Activated CD8-positive, alpha-beta memory T cell treated with anti-CD3 and anti-CD28 coated beads for 36 hours (primary cell): Measurements from ENCODE around the gene RPS6KL1. TPM values are rescaled to one million over a fixed set of nuclear protein-coding genes. Genes with fewer than 3 reads are reported as not detected.

Experiments
- CTCF ChIA-PET: fragments of 350-600 bp; sonication (Branson Sonifier 250); formaldehyde crosslinking; loops from one replicate; lab custom pipeline; 2021; ENCODE audit warnings: antibody characterized with exemption; lab: Charles Lee
- POLR2A ChIA-PET: fragments of 350-600 bp; sonication (Branson Sonifier 250); formaldehyde crosslinking; loops from one replicate; lab custom pipeline; 2021; ENCODE audit warnings: antibody characterized with exemption; lab: Charles Lee
- total RNA-seq, 2 experiments: library from RNA; stranded (reverse); gene quantifications; one replicate each; pipeline ENCODE4 v1.2.3, GENCODE V29; 2021

The RPS6KL1 gene
- total RNA-seq, 2 experiments from 2014 or later = 5.0 TPM

- CTCF ChIA-PET = interaction anchor here (0.6 to 2.5 kb wide), 6 partner anchors 13 to 26 kb away, joined by 3 to 20 read pairs (median 4); no protein-coding TSS in a partner anchor
- POLR2A ChIA-PET = interaction anchor here (0.6 to 1.3 kb wide), 5 partner anchors 14 to 188 kb away, joined by 3 to 5 read pairs (median 4); partner anchors contain the start of genes EIF2B2, YLPM1 and ZC2HC1C
Measured at GRCh38 chr14:74881431-74882102, 41.5 kb downstream of the RPS6KL1 start, which contains the start of gene DLST. Gene DLST (plus strand): TSS chr14:74881916. CDS start chr14:74881954, 38 bp downstream.

- ChIA-PET POLR2A (no interaction called here), CTCF (no interaction called here)
Measured at GRCh38 chr14:74879427-74880182, 43.5 kb downstream of the RPS6KL1 start.

DNA sequence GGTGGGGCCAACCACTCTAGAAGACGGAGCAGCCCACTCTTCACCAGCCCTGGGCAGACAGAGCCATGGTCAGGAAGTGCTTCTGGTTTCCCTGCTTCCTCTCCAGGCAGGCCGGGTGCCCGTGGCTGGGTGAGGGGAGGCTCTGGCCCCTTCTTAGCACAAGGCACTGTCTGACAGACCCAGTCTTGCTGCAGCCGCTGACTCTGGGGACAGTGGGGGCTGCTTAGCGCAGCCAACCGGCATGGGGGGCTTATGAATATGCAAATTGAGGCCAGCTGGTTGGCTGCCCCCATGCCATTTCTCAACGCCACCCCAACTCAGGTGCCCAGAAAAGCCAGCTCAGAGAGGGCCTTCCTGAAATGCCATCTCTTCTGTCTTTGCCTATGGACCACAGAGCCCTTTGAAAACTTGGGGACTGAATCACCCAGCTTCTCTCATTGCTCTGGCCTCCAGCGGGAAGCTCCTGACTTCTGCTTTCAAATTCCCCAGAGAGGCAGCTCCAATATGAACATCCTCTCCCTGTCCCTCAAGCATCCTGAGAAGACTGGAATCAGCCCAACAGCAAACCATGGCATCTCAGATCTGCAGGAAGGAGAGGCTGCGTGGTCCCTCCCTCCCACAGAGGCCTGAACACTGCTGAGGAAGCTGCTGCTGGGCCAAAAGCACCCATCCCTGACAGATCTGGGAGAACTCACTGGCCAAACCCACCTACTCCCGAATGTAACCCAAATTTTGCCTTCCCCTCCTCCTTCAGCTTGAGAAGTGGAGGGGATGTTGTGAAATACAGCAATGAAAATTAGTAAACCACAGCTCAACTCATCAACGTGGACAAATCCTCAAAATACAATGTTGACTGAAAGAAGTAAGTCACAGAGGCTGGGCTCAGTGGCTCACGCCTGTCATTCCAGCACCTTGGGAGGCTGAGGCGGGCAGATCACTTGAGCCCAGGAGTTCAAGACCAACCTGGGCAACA lies 46.8 kb downstream of the RPS6KL1 start, which contains the start of gene PROX2:
Gene PROX2, minus strand, starts transcription at position 205 of the 973 bp plus-strand sequence. CDS start 12,311 bp downstream, outside the sequence.
- POLR2A ChIA-PET = interaction anchor here (0.6 to 0.8 kb wide), 2 partner anchors 9 to 55 kb away, joined by 4 to 5 read pairs; no protein-coding TSS in a partner anchor
- CTCF ChIA-PET = interaction anchor here (1.1 to 2.1 kb wide), 2 partner anchors 30 to 212 kb away, joined by 3 to 9 read pairs; no protein-coding TSS in a partner anchor

- ChIA-PET POLR2A (no interaction called here), CTCF (interaction anchor here (2.1 kb wide), 1 partner anchor 31 kb away, joined by 9 read pairs; no protein-coding TSS in a partner anchor)
Measured at GRCh38 chr14:74875204-74875603, 47.9 kb downstream of the RPS6KL1 start.

GRCh38 chr14:74871819-74872218 lies 51.2 kb downstream of the RPS6KL1 start:
- CTCF ChIA-PET = interaction anchor here (0.6 to 3.1 kb wide), 3 partner anchors 11 to 34 kb away, joined by 3 to 14 read pairs (median 6); no protein-coding TSS in a partner anchor
- POLR2A ChIA-PET = no interaction called here

DNA sequence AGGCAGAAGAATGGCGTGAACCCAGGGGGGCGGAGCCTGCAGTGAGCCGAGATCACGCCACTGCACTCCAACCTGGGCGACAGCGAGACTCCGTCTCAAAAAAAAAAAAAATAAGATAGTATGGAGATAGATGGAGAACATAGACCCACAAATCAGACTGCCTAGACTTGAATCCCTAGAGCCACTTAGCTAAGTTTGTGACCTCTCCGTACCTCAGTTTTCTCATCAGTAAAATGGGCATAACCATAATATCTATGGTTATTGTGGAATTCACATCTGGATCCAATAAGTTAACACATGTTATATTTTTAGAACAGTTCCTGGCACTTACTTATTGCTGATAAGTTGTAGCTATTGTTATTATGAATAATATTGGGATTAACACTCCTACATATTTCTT lies 54.3 kb downstream of the RPS6KL1 start:
- ChIA-PET CTCF (interaction anchor here (0.6 to 2.3 kb wide), 6 partner anchors 9 to 76 kb away, joined by 4 to 10 read pairs (median 4); no protein-coding TSS in a partner anchor), POLR2A (no interaction called here)

DNA sequence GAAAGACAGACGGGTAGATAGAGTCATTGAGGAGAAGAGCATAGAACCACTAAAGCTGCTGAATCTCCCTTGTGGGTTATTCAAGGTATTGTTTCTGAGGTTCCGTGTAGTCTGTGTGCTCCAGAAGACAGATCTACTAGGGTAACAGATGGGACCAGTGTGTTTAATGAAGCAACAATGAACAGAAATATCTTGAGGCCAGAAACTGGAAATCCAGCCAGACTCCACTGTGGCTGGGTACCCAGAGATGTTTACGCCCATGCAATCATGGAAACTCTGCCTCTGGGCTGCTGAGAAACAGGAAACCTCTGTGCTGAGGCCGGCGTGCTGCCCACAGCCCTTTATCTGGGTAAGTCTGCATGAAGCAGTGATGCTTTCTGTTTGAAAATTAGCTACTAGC lies 55.4 kb downstream of the RPS6KL1 start:
- POLR2A ChIA-PET = interaction anchor here (0.5 to 1.5 kb wide), 4 partner anchors 9 to 73 kb away, joined by 3 to 4 read pairs (median 4); no protein-coding TSS in a partner anchor
- CTCF ChIA-PET = interaction anchor here (1.1 to 2.3 kb wide), 4 partner anchors 10 to 77 kb away, joined by 4 to 10 read pairs (median 4); no protein-coding TSS in a partner anchor

- CTCF ChIA-PET = interaction anchor here (0.7 to 2.3 kb wide), 2 partner anchors 14 to 38 kb away, joined by 3 to 10 read pairs; no protein-coding TSS in a partner anchor
- POLR2A ChIA-PET = interaction anchor here (0.5 to 1.5 kb wide), 3 partner anchors 10 to 1747 kb away, joined by 3 to 4 read pairs (median 4); no protein-coding TSS in a partner anchor
Measured at GRCh38 chr14:74866708-74867389, 56.2 kb downstream of the RPS6KL1 start.

DNA sequence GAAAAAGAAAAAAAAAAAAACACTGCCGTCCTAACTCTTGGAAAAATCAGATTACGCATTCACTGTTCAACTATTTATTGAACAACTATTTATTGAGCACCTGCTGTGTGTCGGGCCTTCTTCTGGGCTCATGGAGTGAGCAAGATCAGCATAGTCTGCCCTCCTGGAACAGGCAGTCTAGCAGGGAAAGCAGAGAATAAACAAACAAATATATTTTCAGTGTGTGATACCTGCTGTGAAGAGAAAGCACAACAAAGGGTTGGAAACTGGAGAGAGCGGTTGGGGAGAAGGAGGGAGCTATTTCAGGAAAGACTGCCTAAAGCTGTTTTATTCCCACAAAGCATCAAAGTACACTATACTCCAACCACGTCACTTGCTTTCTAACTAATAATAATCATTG lies 57.9 kb downstream of the RPS6KL1 start:
- POLR2A ChIA-PET = no interaction called here
- CTCF ChIA-PET = interaction anchor here (8.9 kb wide), 1 partner anchor 40 kb away, joined by 175 read pairs; no protein-coding TSS in a partner anchor

- ChIA-PET CTCF (interaction anchor here (8.9 kb wide), 1 partner anchor 41 kb away, joined by 175 read pairs; no protein-coding TSS in a partner anchor), POLR2A (no interaction called here)
Measured at GRCh38 chr14:74864198-74864597, 58.9 kb downstream of the RPS6KL1 start.

DNA sequence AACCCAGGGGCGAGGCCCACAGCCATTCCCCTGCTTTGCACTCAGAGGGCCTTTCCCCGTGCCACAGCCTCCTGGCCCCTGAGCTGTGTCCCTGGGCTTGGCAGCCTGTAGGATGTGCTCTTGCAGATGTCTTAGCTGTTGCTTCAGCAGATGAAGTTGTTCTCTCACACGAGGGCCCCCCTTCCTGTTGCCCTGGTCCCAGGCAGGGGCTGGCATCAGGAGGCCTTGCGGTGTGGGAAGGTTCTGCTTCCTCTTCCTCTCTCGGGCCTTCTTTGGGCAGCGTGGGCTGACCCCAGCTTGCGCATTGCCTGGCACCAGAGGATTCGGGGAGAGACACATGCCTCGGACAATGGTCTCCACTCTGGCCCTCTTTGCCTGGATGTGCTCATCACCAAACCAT lies 59.8 kb downstream of the RPS6KL1 start:
- ChIA-PET POLR2A (no interaction called here), CTCF (interaction anchor here (0.6 to 8.9 kb wide), 2 partner anchors 20 to 42 kb away, joined by 3 to 175 read pairs; no protein-coding TSS in a partner anchor)

- CTCF ChIA-PET = interaction anchor here (0.8 to 8.9 kb wide), 13 partner anchors 16 to 202 kb away, joined by 3 to 175 read pairs (median 7); partner anchors contain the start of genes ACYP1, DLST and RPS6KL1
Measured at GRCh38 chr14:74861734-74862090, 61.3 kb downstream of the RPS6KL1 start.

GRCh38 chr14:74860899-74861733 lies 61.9 kb downstream of the RPS6KL1 start:
- POLR2A ChIA-PET = interaction anchor here (0.6 to 1.0 kb wide), 2 partner anchors 21 to 45 kb away, joined by 3 to 7 read pairs; no protein-coding TSS in a partner anchor
- CTCF ChIA-PET = interaction anchor here (0.6 to 8.9 kb wide), 28 partner anchors 7 to 358 kb away, joined by 3 to 175 read pairs (median 6); partner anchors contain the start of genes ACYP1, DLST and RPS6KL1

More at GRCh38 chr14:74861734-74862090, 61.3 kb downstream of the RPS6KL1 start:
- POLR2A ChIA-PET = no interaction called here

DNA sequence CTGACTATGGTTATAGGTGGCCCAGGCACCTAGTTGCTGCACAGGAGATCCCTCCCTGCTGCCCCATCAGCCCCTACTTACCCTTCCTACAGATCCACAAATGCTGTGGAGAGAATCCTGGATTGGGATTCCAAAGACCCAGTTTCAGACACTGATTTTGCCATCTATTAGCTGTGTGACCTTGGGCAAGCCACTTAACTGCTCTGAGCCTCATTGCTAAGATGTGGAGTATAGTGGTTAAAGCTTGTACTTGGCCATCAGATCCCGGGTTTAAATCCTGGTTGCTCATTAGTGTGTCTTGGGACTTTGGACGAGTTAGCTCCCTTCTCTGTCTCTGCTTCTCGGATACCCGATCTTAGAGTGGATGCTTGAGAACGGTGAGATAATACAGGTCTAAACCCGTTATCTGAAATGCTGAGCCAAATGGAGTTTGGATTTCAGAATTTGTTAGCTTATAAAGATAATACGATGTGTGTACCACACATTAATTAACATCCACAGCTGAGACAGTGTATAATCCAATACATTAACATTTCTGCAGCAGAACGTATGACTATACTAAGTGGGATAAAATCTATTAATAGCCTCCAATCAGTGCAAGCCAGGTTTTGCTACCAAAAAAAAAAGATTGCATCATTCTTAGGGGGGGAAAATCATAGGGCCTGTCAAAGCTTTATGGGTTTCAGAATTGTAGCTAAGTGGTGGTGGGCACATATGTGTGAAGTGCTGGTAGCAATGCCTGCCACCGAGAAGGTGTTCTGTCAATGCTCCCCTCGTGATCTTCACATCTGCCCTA lies 63.1 kb downstream of the RPS6KL1 start:
- ChIA-PET CTCF (interaction anchor here (1.0 to 8.9 kb wide), 17 partner anchors 8 to 251 kb away, joined by 3 to 175 read pairs (median 7); partner anchors contain the start of genes ACYP1 and DLST), POLR2A (interaction anchor here (0.7 kb wide), 1 partner anchor 105 kb away, joined by 3 read pairs; no protein-coding TSS in a partner anchor)

- CTCF ChIA-PET = interaction anchor here (8.9 kb wide), 1 partner anchor 48 kb away, joined by 175 read pairs; no protein-coding TSS in a partner anchor
- POLR2A ChIA-PET = no interaction called here
Measured at GRCh38 chr14:74858022-74858421, 65.0 kb downstream of the RPS6KL1 start.
